Stimulated activated CD4-positive, alpha-beta T cell treated with anti-CD3 and anti-CD28 coated beads, Interleukin-4, amount 100 ng/mL, for 24 hours (primary cell): Measurements from ENCODE around the gene CPLANE2.
"Not testable (repeated sequence)": the region's sequence is repeated elsewhere in the genome, so short reads cannot be mapped to it uniquely, and the experiment has no call there.

Experiments used
- DNase-seq: peaks from one replicate; pipeline ENCODE4 v3.0.0-alpha.2; 2020

CPLANE2 gene

DNA sequence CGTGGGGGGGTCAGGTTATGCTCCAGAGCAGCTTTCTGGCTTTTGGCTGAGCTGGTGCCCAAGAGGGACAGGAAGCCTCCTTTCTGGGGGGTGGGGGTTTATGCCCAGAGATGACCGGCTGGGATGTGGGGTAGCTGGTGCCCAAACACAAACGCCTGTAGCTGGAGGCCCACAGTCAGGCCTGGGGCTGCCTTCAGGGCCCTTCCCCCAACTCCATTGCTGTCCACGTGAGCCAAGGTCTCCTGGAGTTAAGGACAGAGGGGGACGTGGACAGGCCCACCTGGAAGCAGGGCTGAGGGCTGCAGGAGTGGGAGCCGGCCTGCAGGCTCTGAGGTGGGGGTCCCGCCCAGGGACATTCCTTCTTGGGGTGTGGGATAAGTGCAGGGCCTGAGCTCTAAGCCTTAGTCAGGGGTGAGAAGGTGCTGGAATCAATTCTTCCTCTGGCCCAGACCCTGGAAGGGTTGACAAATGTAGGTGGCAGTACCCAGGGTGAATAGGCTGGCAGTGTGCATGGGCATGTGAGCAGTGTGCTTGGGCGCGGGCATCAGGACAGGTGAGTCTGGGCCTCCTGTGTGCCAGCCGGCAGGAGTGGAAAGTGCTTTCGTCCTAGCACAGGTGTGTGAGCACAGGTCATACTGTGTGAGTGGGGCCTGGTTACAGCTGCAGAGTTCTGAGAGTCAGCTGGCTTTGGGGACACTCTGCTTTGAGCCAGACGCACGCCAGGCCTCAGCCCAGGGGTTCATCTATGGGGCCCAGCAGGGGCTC lies 6.8 kb downstream of the CPLANE2 start:
- DNase-seq: no peak

DNA sequence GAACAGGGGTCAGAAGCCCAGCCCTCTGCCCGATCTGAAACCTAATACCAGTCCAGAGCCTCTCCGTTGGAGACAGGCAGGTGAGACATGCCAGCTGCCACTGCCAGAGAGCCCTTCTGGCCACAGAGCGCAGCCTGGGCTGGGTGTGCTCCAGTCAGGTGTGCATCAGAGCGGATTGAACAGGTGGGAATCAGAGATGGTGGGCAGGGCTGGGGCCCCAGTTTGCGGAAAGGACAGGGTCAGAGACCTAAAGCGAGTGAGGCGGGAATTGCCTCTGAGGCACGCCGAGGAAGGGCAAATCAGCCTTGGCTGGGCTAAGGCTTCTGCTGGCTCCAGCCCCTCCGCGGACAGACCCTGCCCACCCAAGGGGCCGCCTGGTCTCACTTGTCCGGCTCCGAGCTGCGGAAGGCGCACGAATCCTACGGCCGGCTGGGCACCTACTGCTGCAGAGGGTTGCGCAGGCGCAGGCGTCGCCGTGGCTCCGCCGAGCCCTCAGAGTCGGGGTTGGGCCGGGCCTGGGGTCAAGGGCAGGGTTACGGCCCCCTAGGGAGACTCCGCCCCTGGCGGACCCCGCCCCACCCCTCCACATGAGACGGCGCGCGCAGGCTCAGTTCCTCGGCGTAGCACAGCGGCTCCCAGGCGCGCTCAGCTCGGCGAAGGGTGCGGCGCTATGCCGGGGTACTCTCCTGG lies 10.3 kb downstream of the CPLANE2 start:
- DNase-seq: no peak

DNA sequence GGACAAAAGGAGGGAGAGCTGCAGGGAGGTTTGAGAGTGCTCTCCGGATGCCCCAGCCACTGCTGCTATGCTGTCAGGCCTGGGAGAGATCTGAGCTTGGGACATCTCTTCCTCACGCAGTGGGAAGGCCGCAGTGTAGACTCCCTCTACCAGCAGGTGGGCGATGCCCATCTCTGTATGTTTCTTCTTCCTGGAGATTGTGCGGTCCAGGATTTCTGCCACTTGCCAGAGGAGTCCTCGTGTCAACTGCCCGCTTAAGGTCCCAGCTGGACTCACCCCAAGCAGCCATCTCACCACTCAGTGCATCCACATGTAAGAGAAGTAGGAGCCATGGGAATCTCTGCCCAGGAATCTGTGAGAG lies 10.9 kb downstream of the CPLANE2 start:
- no peak for DNase-seq

DNA sequence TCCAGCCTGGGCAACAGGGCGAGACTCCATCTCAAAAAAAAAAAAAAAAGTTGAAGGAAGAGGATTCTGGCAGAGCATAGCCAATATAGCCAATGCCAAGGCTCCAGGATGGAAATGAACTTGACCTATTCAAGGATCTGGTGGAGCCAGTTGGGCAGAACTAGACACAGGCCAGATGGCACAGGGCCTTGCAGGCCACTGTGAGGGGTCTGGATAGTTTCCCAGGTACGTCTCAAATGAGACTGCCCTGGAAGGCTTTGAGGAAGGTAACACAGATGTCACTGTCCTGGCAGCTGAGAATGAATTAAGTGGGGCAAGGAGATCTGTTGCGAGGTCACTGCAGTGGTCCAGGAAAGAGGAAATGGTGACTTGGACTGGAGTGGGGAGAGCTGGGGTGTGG lies 12.5 kb downstream of the CPLANE2 start:
- DNase-seq: no peak

DNA sequence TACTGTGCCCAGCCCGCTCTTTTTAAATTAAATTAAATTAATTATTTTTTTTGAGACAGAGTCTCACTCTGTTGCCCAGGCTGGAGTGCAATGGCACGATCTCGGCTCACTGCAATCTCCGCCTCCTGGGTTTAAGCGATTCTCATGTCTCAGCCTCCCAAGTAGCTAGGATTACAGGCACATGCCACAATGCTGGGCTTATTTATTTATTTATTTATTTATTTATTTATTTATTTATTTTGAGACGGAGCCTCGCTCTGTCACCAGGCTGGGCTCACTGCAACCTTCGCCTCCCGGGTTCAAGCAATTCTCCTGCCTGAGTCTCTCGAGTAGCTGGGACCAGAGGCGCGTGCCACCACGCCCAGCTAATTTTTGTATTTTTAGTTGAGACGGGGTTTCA lies 14.3 kb downstream of the CPLANE2 start:
- not testable (repeated sequence) for DNase-seq

DNA sequence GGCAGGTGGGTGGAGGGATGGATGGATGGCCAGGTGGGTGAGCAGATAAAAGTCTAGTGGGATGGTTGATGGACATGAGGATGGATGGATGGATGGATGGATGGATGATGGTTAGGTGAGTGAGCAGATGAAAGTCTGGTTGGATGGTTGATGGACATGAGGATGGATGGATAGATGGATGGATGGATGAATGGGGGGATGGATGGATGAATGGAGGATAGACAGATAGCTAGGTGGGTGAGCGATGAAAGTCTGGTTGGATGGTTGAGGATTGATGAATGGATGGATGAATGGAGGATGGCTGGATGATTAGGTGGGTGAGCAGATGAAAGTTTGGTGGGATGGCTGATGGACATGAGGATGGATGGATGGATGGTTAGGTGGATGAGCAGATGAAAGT lies 15.5 kb downstream of the CPLANE2 start:
- DNase-seq: no peak

DNA sequence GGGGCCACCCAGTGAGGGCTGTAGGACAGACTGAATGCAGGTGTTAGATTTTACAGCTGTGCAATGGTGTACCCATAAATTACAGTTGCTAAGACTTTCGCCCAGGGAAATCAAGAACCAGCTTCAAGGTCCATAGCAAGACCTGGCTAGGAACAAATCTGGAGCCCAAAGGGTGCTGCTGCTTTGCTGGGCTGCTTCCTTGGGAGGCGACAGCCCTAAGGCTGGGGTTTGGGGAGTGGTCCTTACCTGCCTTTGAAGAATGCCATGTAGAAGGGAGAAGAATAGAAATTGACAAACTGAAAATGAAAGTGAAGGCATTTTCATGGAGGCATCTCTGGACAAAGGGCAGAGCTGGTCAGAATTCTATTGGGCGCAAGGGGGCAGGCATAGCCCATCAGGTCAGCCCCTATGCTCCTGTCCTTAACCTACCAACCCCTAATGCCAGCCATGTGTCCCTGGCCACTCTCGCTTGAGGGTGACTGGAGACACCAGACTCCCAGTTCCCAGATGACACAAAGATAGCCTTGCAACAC lies 16.9 kb downstream of the CPLANE2 start:
- no peak for DNase-seq

DNA sequence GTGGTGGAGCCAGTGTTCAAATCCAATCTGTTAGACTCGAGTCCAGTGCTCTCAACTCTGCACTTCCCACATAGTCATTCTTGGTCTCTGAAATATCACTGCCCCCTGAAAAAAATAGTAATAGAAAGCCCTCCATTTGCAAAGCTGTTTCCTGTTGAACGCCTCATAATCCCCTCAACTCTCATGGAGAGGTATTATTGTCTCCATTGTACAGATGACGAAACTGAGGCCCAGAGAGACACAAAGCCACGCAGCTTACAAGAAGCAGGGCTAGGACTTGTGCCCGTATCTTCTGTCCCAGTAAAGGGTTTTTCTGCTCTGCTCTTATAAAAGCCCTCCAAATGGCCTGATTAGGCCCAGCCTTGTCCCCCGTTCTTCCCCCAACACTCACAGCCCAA lies 18.3 kb downstream of the CPLANE2 start:
- DNase-seq: no peak

DNA sequence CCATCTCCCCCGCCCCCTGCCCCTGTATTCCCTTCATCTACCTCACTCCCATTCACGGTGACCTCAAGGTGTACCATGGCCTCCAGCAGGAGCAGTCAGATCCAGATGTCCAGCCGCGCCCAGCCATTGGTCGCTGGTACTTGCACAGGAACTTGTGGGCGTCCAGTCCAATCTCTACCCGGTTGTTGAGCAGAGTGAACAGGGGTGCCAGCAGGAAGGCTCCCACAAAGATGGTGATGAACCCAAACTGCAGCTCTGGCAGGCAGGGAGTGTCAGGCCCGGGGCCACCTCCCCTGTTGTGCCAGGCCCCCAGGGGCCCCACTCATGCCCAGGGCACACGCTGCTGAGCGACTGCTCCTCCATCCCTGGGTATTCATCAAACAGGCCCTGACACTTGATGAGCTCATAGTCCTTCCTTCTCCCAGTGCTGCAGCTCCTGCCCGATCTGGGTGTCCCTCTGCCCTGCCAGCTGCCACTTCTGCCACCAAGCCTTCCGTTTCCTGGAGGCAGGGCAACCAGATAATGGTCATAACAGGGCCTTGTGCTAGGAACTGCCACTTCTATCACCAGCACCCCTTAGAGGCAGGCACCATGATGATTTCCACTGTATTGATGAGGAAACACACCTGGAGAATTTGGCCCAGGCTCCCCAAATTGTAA lies 18.8 kb downstream of the CPLANE2 start:
- DNase-seq: no peak

DNA sequence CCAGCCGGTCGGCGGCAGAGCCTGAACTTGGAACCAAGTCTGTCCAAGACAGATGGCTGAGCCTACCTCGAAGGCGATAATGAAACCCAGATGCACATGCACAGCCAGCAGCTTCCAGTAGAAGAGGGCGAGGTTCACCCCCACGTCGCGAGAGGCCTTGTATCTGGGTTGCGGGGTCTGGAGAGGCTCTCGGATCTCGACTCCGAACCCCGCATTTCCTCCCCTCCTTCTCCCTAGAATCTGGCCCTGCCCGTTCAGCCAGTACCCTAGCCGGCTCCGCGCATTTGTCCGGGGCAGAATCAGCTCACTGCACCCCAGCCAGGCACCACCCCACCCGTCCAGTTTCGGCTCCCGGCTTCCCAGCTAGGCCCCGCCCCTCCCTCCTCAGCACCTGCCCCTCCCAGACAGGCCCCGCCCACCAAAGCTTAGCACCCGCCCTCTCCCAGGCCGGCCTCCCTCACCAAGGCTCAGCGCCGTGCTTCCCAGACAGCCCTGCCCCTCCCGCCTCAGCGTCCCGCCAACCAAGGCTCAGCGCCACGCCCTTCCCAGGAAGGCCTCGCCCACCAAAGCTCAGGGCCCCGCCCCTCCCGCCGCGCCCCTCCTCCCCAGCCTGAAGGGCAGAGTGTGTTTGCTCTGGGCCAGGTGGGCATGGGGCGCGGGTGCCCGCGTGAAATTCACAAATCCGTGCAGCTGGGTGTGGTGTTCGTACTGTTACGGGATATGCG lies 19.8 kb downstream of the CPLANE2 start:
- DNase-seq: peak; percentile 93

DNA sequence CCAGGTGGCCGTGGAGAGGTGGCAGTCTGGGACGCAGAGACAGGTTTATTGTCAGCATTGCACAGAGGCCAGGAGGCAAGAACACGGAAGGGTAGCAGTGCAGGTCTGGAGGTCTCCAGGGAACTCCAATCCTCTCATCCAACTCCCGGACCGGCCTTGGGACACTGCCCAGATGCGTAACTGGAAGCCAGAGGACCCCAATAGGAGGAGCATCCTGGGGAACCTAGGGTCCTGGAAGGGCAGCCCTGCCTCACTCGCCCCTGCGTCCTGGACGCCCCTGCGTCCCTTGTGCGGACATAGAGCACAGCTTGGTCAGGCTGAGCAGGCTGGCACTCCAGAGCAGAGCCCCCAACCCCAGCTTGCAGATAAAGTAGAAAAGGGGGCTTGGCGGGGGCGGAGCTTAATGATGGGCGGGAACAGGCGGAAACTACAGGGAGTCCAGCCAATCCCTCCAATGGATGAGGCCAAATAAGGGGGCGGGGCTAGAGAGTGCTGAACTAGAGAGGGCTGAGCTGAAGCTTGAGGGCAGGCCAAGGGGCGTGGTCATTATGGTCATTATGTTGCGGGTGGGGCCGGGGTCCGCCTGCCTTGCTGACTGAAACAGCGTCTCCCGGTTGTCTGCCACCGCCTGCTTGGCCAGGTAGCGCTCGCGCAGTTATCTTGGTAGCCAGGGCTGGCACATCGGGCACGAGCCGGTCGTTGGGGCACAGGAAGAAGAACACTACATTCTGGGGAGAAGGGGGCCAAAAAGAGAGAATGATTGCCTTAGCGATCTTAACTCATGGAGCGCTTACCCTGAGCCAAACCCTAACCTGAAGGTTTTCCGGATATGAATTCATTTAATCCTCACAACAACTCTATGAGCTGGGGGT lies 20.9 kb downstream of the CPLANE2 start:
- peak; percentile 66 for DNase-seq

DNA sequence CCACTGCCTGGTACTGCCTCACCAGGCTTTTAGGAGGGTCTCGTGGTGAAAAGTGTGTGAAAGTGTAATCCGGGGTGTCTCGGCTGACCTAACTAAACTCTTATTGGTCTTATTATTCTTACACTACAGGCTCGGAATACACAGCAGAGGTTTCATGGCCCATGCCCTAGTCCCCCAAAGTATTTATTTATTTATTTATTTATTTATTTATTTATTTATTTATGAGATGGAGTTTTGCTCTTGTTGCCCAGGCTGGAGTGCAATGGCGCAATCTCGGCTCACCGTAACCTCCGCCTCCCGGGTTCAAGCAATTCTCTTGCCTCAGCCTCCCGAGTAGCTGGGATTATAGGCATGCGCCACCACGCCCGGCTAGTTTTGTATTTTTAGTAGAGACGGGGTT lies 21.7 kb downstream of the CPLANE2 start:
- not testable (repeated sequence) for DNase-seq

DNA sequence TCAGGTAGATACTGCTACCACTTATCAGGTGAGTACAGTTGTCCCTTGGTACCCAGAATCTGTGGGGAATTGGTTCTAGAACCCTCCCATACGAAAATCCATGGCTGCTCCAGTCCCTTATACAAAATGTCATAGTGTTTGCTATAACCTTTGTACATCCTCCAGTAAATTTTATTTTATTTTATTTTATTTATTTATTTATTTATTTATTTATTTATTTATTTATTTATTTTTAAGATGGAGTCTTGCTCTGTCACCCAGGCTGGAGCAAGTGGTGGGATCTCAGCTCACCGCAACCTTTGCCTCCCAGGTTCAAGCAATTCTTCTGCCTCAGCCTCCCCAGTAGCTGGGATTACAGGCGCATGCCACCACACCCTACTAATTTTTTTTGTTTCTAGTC lies 23.4 kb downstream of the CPLANE2 start:
- DNase-seq: not testable (repeated sequence)

DNA sequence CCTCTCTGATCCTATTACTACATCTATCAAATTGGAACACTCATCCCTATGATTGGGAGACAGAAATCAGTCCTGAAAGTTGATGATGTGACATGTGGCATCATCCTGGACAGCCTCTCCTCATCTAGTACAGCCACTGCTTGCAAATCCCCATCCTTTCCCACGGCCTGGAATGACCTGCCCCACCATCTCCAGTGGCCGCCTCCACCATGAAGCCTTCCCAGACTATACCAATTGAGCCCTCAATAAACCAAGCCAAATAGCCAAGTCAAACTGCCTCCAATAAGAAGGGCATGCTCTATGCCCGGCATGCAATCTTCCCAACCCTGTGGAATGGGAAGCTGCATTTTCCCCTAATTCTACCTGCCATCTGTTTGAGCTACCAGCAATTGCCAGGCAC lies 24.0 kb downstream of the CPLANE2 start:
- no peak for DNase-seq

DNA sequence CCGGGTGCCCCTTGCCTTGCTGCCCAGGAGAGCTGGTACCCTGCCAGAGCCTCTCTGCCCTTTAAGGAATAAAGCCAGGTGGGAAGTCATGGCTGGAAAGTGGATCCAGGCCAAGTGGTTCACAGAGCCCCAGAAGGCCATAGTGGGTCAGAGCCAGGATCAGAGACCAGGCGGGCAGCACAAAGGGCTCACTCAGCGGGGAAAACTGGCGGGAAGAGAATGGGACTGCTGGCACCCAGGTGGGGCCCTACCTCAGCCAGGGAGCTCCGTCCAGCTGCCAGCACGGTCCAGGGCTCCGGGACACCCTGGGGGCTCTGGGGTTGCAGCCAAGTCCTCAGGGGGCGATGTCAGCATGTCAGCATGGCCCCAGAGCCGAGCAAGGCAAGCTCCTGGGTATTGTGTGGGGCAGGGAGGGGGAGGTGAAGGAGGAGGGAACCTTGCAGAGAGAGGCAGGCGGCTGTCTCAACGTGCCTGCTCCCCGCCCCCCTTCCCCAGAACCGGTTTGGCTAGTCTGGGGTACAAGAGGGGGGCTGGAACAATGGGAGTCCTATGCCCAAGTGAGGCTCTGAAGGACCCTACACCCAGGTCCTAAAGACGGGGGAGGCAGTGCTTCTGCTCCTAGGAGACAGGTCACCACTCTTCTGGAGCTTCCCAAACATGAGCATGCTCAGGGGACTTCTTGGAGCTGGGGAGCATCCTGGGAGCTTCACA lies 24.6 kb downstream of the CPLANE2 start, which contains the start of gene ARHGEF19:
ARHGEF19 (minus strand) TSS at position 402 of the 711 bp plus-strand sequence. CDS start 3,598 bp downstream, outside the sequence.
- DNase-seq: no peak

DNA sequence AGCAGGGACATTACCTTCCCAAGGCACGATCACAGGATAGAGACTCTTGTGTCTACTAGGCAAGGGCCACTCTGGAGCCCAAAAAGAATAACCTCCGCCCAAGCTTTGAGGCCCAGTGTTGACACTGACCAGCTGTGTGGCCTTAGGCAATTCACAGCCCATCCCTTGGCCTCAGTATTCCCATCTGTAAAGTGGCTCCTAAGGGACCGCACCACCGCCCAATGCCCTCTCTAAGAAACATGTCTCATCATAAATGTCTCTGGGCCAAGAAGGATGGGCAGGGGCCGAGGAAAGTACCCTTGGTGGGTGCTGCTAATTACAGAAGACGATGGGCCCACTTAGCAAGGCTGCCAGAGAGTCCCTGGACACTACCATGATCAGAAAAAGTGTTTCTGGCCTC lies 25.2 kb downstream of the CPLANE2 start:
- DNase-seq: no peak

DNA sequence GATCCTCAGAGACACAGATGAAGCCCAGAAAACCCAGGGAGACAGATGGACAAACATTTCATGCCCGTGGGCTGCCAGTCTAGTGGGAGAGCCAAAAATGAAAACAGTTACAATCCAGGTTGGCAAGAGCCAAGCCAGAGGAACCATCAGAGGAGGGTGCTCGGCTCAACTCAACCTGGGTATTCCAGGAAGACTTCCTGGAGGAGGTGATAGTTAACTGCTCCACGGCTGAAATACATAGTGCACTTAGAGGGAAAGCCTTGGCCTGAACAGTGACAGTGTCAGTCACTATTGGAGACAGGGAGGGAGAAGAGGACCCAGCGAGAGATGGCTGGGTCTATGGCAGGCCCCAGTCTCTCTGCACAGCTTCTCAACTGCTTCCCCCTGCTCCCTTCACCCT lies 26.4 kb downstream of the CPLANE2 start:
- no peak for DNase-seq

DNA sequence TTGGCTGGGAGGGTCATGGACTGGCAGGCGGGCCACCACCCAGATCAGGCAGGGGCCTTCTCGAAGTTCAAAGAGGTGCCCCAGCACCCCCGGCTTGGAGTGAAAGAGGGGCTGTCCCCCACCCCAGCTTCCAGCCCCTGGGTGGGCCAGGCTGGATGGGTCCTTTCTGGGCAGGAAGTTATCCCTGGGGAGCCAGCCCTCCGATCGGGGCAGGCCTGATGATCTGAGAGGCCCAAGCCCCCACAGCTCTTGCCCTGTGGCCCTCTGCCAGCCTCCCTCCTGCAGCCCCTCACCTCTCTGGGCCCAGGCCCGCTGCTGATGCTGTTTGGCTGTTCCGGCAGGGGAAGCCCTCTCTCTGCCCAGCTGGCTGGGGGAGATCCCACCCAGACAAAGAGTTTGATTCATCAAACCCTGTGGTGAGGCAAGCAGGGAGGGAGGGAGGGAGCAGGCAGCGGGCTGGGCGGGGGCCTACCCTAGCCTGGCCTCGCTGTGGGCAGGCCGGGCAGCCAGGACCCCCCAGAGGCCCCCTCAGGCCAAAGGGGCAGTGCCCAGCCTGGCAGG lies 27.1 kb downstream of the CPLANE2 start:
- no peak for DNase-seq

DNA sequence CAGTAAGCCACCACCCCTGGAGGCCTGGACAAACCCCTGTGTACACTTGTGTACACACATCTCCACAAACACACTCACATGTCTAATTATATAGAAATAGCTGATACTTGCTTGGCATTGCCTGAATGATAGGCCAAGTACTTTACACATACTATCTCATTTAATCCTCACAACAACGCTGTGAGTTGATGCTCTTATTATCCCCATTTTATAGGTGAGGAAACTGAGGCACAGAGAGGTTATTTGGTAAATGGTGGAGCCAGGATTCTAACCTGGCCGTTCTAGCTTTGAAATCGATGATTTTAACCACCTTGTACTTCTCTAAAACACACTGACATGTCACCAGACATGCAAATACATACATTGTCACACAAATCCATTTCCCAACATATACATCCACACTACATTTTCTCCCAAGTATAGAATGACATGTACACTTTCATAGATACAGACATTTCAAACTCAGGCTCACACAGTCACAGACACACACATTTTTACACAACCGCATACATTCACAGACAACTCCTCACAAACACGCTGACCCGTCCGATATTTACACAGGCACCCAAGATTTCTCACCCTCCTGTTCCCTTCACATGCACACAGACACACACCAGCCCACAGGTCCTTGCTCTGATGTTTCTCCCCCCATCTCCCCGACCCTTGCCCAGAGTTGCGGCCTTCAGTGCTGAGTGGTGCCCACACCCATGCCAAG lies 27.7 kb downstream of the CPLANE2 start:
- no peak for DNase-seq

DNA sequence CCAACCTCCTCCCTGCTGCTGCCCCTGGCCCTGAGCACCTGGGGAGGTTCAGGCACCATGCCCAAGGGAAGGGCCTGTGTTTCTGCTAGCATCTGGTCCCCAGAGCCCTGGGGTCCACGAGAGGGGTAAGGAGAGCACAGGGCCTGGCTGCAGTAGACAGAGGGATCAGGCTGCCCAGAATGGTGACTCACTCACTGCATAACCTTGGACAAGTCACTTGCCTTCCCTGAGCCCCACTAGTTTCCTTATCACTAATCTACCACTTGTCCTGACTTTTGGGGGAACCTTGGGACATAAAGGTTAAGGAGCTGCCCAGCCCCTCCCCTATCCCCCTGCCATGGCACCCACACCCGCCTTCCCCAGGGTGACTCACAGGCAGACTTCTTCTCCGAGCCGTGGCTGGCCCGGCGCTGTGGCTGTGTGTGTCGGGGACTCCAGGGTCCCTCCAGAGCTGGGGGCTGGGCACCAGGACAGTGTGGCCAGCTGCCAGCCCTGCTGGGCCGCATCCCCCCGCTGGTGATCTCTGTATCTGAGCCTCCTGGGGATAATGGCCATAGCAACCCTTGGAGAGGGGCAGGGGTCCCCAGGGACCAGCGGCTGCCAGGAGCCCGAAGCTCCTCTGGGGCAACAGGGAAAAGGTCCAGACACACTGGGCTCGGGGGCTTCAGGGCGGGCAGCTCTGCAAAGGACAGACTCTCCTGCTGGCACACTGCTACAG lies 28.6 kb downstream of the CPLANE2 start:
- no peak for DNase-seq
